Mesendoderm (in vitro differentiated cells): ENCODE measurements around the gene LRRK2.

Experiments used
- DNase-seq: peaks from one replicate; pipeline ENCODE4 v3.0.0; 2013
- H2AK5ac ChIP-seq: 2 replicates; pipeline ENCODE4 v1.6.1; 2013; ENCODE audit warnings: low read length, inconsistent platforms
- H2BK120ac ChIP-seq: 2 replicates; pipeline ENCODE4 v1.6.1; 2013; ENCODE audit warnings: low read depth, mild to moderate bottlenecking, low read length, moderate library complexity, mixed read lengths
- H2BK15ac ChIP-seq: replicated peaks from 2 replicates; pipeline ENCODE4 v1.6.1; 2013; ENCODE audit warnings: low read depth, mild to moderate bottlenecking, moderate library complexity
- H2BK5ac ChIP-seq: 2 replicates; pipeline ENCODE4 v1.6.1; 2013; ENCODE audit warnings: low read length, inconsistent platforms
- H3K18ac ChIP-seq: 2 replicates; pipeline ENCODE4 v1.6.1; 2013; ENCODE audit warnings: mild to moderate bottlenecking, low read length, mixed read lengths
- H3K23ac ChIP-seq: one replicate; pipeline ENCODE4 v1.6.1; 2013; ENCODE audit warnings: low read length
- H3K27ac ChIP-seq: 2 replicates; pipeline ENCODE4 v1.5.1; 2013; ENCODE audit warnings: low read depth, mild to moderate bottlenecking, inconsistent platforms, low read length, moderate library complexity
- H3K27me3 ChIP-seq: 2 replicates; pipeline ENCODE4 v1.6.1; 2013; ENCODE audit warnings: low read length, control low read depth, mild to moderate bottlenecking, inconsistent platforms; ENCODE audit not compliant: insufficient read depth, poor library complexity
- H3K36me3 ChIP-seq: 2 replicates; pipeline ENCODE4 v1.6.1; 2013; ENCODE audit warnings: low read length, inconsistent platforms; ENCODE audit not compliant: control insufficient read depth, insufficient read depth
- H3K4ac ChIP-seq: one replicate; pipeline ENCODE4 v1.6.1; 2013; ENCODE audit warnings: low read depth, mild to moderate bottlenecking, low read length, moderate library complexity
- H3K4me1 ChIP-seq: 2 replicates; pipeline ENCODE4 v1.6.1; 2013; ENCODE audit warnings: low read depth, low read length, inconsistent platforms; ENCODE audit not compliant: control insufficient read depth
- H3K4me2 ChIP-seq: 2 replicates; pipeline ENCODE4 v1.6.1; 2013; ENCODE audit warnings: low read length
- H3K4me3 ChIP-seq: 2 replicates; pipeline ENCODE4 v1.5.1; 2013; ENCODE audit warnings: mild to moderate bottlenecking, low read length
- H3K56ac ChIP-seq: one replicate; pipeline ENCODE4 v1.6.1; 2013; ENCODE audit warnings: low read length
- H3K79me1 ChIP-seq: 2 replicates; pipeline ENCODE4 v1.6.1; 2013; ENCODE audit warnings: low read length, inconsistent platforms
- H3K79me2 ChIP-seq: 2 replicates; pipeline ENCODE4 v1.6.1; 2013; ENCODE audit warnings: mild to moderate bottlenecking, low read length; ENCODE audit not compliant: control insufficient read depth, insufficient read depth
- H3K9ac ChIP-seq: 2 replicates; pipeline ENCODE4 v1.6.1; 2013; ENCODE audit warnings: low read length, inconsistent platforms
- H4K5ac ChIP-seq: one replicate; pipeline ENCODE4 v1.6.1; 2013; ENCODE audit warnings: low read length
- H4K8ac ChIP-seq: one replicate; pipeline ENCODE4 v1.6.1; 2013; ENCODE audit warnings: low read depth, mild to moderate bottlenecking, control low read depth, low read length, moderate library complexity
- WGBS: extraction: QIAGEN DNeasy Blood & Tissue Kit; methylation state at CpG from one replicate; pipeline ENCODE4 v1.1.7; 2013; ENCODE audit warnings: low lambda C conversion rate, missing lambda C conversion rate; ENCODE audit not compliant: insufficient coverage; ENCODE audit errors: extremely low coverage; 5-methylcytosine and 5-hydroxymethylcytosine counted together

The LRRK2 gene

DNA sequence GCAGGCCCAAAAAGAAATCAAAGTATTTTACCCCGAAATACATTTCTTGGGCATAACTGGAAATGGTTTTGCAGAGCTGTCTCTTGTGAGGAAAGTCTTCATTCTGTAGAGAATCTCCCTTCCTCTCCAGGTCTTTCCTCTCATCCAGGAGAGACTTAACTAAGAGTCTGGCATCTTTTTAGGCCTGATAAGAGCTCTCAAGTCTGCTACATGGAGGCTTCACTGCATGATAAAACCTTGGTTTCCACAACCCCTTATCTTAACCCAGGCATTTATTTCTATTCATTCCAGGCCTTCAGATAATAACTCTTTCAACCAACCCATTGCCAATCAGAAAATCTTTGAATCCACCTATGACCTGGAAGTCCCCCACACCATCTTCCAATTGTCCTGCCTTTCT, 41.1 kb upstream of the LRRK2 start:
- H3K56ac ChIP-seq = no peak overlapping the region
- H3K27ac ChIP-seq = no peak overlapping the region
- no peak overlapping the region for H3K23ac ChIP-seq
- no peak overlapping the region for H2BK120ac ChIP-seq
- no peak overlapping the region for H3K18ac ChIP-seq
- no peak overlapping the region for H2BK5ac ChIP-seq
- no peak overlapping the region for H4K8ac ChIP-seq
- no peaks in the 10 kb centered on the region for H3K27me3 ChIP-seq
- H3K4me2 ChIP-seq = no peak overlapping the region
- H3K79me2 ChIP-seq = no peaks in the 10 kb centered on the region
- H3K9ac ChIP-seq = no peak overlapping the region
- H4K5ac ChIP-seq = no peak overlapping the region
- no peaks in the 10 kb centered on the region for H3K36me3 ChIP-seq
- H3K4me3 ChIP-seq = no peak overlapping the region
- WGBS = no CpG with 5 or more reads among the region's 1 CpG
- no peaks in the 10 kb centered on the region for H3K4me1 ChIP-seq
- H2BK15ac ChIP-seq = no peak overlapping the region
- peak; percentile 53 for DNase-seq
- H3K4ac ChIP-seq = no peak overlapping the region
- H3K79me1 ChIP-seq = no peaks in the 10 kb centered on the region
- no peak overlapping the region for H2AK5ac ChIP-seq

DNA sequence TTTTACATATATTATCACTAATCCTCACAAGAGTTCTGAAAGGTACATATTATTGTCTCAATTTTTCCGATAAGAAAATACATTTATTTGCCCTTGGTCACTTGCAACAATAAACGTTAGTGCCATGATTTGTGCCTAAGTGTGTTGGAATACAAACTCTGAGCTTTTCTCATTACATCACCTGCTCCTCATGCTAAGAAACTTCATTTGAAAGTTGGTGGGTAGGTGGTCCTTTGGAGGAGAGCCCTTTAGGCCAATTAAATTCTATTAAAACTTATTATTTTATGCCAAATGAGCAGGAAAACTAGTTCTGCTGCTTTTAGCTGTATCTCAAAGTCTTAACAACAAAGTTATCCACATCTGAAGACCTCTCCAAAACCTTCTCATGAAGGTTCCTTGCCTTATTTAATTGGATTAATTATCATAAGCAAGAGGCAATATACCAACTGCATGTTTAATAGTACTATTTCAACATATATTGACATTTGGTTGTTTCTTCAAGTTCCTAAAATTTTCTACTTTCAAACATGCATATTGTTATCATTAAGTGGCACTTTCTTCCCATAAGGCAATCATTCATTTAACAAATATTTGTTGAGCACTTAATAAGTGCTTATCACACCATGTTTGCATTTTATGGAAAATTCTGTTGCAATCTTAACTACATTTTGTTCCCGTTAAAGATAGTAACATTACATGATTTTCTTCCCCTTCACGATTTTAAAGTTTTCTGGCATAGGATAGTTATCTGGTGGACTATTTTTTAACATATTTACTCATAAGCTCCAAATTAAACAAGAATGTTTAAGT, 40.1 kb upstream of the LRRK2 start:
- Histone ChIP-seq H3K56ac (no peak overlapping the region), H3K79me1 (no peaks in the 10 kb centered on the region), H3K4me3 (no peak overlapping the region), H3K18ac (no peak overlapping the region), H2BK15ac (no peak overlapping the region), H2BK5ac (no peak overlapping the region), H3K4me1 (no peaks in the 10 kb centered on the region), H3K36me3 (no peaks in the 10 kb centered on the region), H4K5ac (no peak overlapping the region), H3K79me2 (no peaks in the 10 kb centered on the region), H4K8ac (no peak overlapping the region), H3K27ac (no peak overlapping the region), H3K9ac (no peak overlapping the region), H2AK5ac (no peak overlapping the region), H3K27me3 (no peaks in the 10 kb centered on the region), H3K4ac (no peak overlapping the region), H3K4me2 (no peak overlapping the region), H2BK120ac (no peak overlapping the region), H3K23ac (no peak overlapping the region)
- no peak for DNase-seq
- no CpG with 5 or more reads among the region's 4 CpGs for WGBS

GRCh38 chr12:40185303-40185693, 39.5 kb upstream of the LRRK2 start:
- no peaks in the 10 kb centered on the region for H3K4me1 ChIP-seq
- no peak overlapping the region for H4K8ac ChIP-seq
- H2BK15ac ChIP-seq = no peak overlapping the region
- H3K79me1 ChIP-seq = no peaks in the 10 kb centered on the region
- H2BK5ac ChIP-seq = no peak overlapping the region
- H3K9ac ChIP-seq = no peak overlapping the region
- no peaks in the 10 kb centered on the region for H3K27me3 ChIP-seq
- H3K23ac ChIP-seq = no peak overlapping the region
- H2BK120ac ChIP-seq = no peak overlapping the region
- H3K79me2 ChIP-seq = no peaks in the 10 kb centered on the region
- no CpG with 5 or more reads among the region's 4 CpGs for WGBS
- no peak overlapping the region for H3K4me3 ChIP-seq
- no peak overlapping the region for H3K27ac ChIP-seq
- no peaks in the 10 kb centered on the region for H3K36me3 ChIP-seq
- no peak overlapping the region for H3K4ac ChIP-seq
- no peak overlapping the region for H3K4me2 ChIP-seq
- H4K5ac ChIP-seq = no peak overlapping the region
- no peak overlapping the region for H3K56ac ChIP-seq
- H3K18ac ChIP-seq = no peak overlapping the region
- H2AK5ac ChIP-seq = no peak overlapping the region
- DNase-seq = no peak

- no peaks in the 10 kb centered on the region for H3K4me1 ChIP-seq
- H3K4ac ChIP-seq = no peak overlapping the region
- H3K23ac ChIP-seq = no peak overlapping the region
- no peak overlapping the region for H3K4me3 ChIP-seq
- H3K27ac ChIP-seq = no peak overlapping the region
- H2BK15ac ChIP-seq = no peak overlapping the region
- no peak overlapping the region for H4K5ac ChIP-seq
- H2BK120ac ChIP-seq = no peak overlapping the region
- WGBS = no CpG with 5 or more reads among the region's 6 CpGs
- no peak for DNase-seq
- no peak overlapping the region for H2BK5ac ChIP-seq
- no peak overlapping the region for H3K18ac ChIP-seq
- no peak overlapping the region for H2AK5ac ChIP-seq
- H3K79me2 ChIP-seq = no peaks in the 10 kb centered on the region
- no peaks in the 10 kb centered on the region for H3K27me3 ChIP-seq
- H3K36me3 ChIP-seq = no peaks in the 10 kb centered on the region
- H3K56ac ChIP-seq = no peak overlapping the region
- H3K79me1 ChIP-seq = no peaks in the 10 kb centered on the region
- no peak overlapping the region for H4K8ac ChIP-seq
- H3K4me2 ChIP-seq = no peak overlapping the region
- H3K9ac ChIP-seq = no peak overlapping the region
Observed at GRCh38 chr12:40188558-40189320, 36.1 kb upstream of the LRRK2 start.

GRCh38 chr12:40192704-40193255, 32.0 kb upstream of the LRRK2 start:
- H2BK120ac ChIP-seq = no peak overlapping the region
- H3K27ac ChIP-seq = no peak overlapping the region
- no peak overlapping the region for H2BK15ac ChIP-seq
- H3K4me1 ChIP-seq = no peaks in the 10 kb centered on the region
- no peak overlapping the region for H3K4me3 ChIP-seq
- H3K56ac ChIP-seq = no peak overlapping the region
- WGBS = no CpG with 5 or more reads among the region's 6 CpGs
- H3K4ac ChIP-seq = no peak overlapping the region
- H3K23ac ChIP-seq = no peak overlapping the region
- H3K27me3 ChIP-seq = no peaks in the 10 kb centered on the region
- no peak overlapping the region for H4K5ac ChIP-seq
- DNase-seq = no peak
- no peaks in the 10 kb centered on the region for H3K79me1 ChIP-seq
- no peak overlapping the region for H3K4me2 ChIP-seq
- H3K79me2 ChIP-seq = no peaks in the 10 kb centered on the region
- H2BK5ac ChIP-seq = no peak overlapping the region
- H2AK5ac ChIP-seq = no peak overlapping the region
- no peak overlapping the region for H3K9ac ChIP-seq
- no peak overlapping the region for H3K18ac ChIP-seq
- H4K8ac ChIP-seq = no peak overlapping the region
- no peaks in the 10 kb centered on the region for H3K36me3 ChIP-seq
